DND-41 (cell line): ENCODE data around the gene EEF2.

Source experiments
- CTCF ChIP-seq: IDR thresholded peaks from 2 replicates; pipeline ENCODE4 v1.5.1; 2012; ENCODE audit warnings: borderline replicate concordance, low read length, moderate library complexity, mild to moderate bottlenecking; ENCODE audit not compliant: poor library complexity, severe bottlenecking; ENCODE audit errors: extremely low read depth
- EZH2 ChIP-seq: IDR thresholded peaks from 3 replicates; pipeline ENCODE4 v1.6.1; 2012; ENCODE audit warnings: borderline replicate concordance, low read depth, mild to moderate bottlenecking, moderate library complexity, low read length, inconsistent platforms; ENCODE audit not compliant: severe bottlenecking

DNA sequence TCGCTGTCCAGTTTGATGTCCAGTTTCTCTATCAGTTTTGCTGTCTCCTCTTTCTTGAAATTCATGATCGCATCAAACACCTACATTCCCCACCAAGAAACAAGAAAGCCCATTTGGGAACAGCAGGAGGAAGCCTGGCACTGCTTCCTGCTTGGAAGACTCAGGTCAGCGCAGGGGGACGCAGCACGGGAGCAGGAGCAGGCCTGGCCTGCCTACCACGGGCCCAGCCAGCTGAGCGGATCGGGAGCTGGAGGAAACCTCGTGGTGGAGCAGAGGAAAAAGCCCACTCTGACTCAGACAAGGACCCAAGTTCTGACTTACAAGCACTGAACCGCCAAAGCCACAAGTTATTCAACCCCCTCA lies 3.9 kb downstream of the EEF2 start:
- TF ChIP-seq CTCF (no peak), EZH2 (no peak)
